BE2C (cell line): ENCODE results near the gene PMEL.

ENCODE experiments used
- DNase-seq: peaks from one replicate; pipeline ENCODE4 v3.0.0-alpha.2; 2020
- H3K27me3 ChIP-seq: fragments of 250-450 bp; sonication (Bioruptor Pico); 2 replicates; pipeline ENCODE4 v1.5.1; 2020; ENCODE audit warnings: mild to moderate bottlenecking
- H3K36me3 ChIP-seq: fragments of 250-450 bp; sonication (Bioruptor Pico); 2 replicates; pipeline ENCODE4 v1.5.1; 2020; ENCODE audit warnings: mild to moderate bottlenecking
- H3K4me1 ChIP-seq: fragments of 250-450 bp; sonication (Bioruptor Pico); 2 replicates; pipeline ENCODE4 v1.5.1; 2020
- H3K4me3 ChIP-seq: 2 replicates; pipeline ENCODE4 v1.5.1; 2011; ENCODE audit warnings: low read depth, low read length
- H3K9me3 ChIP-seq: fragments of 250-450 bp; sonication (Bioruptor Pico); 2 replicates; pipeline ENCODE4 v1.5.1; 2020
- TF ChIP-seq, protein P1 (sequence below): IDR thresholded peaks from 2 replicates; pipeline ENCODE4 v1.5.1; 2012; ENCODE audit warnings: mild to moderate bottlenecking, low read depth, low read length

PMEL gene

DNA sequence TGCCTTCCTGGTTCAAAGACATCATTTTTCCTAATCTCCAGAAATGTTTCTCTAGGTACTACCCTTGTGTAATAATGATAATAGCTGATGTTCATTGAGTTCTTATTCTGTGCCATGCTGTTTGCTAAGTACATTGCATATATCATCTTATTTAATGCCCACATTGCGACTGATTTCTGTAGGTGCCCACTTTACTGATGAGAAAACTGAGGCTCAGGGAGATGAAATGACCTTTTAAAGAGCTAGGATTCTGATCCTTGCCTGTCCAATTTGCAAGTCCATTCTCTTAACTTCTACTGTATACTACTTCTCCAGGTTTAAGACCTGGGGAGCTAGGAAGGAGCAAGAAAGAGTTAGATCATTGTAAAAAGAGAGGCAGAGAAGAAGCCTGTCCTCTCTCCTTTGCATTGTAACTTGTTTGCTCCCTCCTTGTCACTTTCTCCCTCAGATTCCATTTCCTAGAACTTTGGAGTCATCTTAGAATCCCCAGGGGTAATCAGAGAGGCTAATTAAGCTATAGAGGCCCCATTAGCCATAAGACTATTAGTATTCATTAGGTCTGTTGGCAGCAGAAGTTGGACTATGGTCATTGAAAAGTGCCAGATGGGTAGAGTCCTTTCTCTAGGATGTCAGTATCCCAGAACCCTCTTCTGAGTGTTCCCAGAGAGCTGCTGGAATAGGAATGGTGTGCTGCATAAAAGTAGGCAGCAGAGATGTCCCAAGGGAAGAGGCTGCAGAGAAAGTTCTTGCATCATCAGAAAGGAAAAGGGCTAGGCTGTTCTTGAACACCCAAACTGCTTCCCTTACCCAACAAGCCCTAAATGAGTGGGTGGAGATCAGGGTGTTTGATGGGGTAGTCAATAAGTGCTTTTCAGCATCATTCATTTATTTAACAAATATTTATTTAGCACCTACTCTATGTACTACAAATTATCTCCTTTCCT, 31.8 kb downstream of the PMEL start:
- Histone ChIP-seq H3K9me3 (no peaks in the 10 kb centered on the region), H3K36me3 (no peaks in the 10 kb centered on the region), H3K27me3 (no peaks in the 10 kb centered on the region; the same call in 1 of the 2 replicates), H3K4me3 (no peak overlapping the region), H3K4me1 (peaks cover 7% of the 10 kb centered on the region)
- no peak for DNase-seq
- TF ChIP-seq, protein P1, sequence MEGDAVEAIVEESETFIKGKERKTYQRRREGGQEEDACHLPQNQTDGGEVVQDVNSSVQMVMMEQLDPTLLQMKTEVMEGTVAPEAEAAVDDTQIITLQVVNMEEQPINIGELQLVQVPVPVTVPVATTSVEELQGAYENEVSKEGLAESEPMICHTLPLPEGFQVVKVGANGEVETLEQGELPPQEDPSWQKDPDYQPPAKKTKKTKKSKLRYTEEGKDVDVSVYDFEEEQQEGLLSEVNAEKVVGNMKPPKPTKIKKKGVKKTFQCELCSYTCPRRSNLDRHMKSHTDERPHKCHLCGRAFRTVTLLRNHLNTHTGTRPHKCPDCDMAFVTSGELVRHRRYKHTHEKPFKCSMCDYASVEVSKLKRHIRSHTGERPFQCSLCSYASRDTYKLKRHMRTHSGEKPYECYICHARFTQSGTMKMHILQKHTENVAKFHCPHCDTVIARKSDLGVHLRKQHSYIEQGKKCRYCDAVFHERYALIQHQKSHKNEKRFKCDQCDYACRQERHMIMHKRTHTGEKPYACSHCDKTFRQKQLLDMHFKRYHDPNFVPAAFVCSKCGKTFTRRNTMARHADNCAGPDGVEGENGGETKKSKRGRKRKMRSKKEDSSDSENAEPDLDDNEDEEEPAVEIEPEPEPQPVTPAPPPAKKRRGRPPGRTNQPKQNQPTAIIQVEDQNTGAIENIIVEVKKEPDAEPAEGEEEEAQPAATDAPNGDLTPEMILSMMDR, result no peak

DNA sequence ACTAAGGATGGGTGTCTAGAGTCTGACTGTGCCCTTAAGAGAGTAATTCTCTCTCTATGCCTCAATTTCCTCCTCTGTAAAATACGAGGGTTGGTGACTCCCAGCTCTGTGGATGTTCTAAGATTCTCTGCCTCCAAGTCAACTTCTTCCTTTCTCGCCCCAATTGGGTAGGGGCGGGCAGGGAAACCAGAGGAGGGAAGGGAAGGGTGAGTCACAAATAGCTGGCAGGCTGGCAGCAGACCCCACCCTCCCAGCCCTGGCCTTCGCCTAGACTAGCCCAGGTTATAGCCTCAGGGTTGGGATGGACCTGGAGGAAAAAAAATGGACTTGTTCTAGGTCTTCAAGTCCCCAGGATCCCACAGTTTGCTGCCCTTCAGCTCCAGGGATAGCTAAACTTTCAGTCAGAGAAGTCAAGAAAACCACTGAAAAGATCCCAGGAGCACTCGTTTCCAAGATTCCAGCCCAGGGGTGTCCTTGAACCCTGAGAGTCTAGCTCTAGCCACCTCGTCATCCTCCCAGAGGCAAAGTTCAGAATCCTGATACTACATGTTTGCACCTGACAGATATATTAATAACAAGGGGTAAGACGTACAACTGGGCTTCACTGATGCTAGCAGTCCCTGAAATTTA, 32.6 kb downstream of the PMEL start:
- H3K4me1 ChIP-seq, result peaks cover 7% of the 10 kb centered on the region
- no peaks in the 10 kb centered on the region for H3K9me3 ChIP-seq
- TF ChIP-seq, protein P1, result no peak
- no peaks in the 10 kb centered on the region for H3K36me3 ChIP-seq
- no peaks in the 10 kb centered on the region; the same call in 1 of the 2 replicates for H3K27me3 ChIP-seq
- H3K4me3 ChIP-seq, result no peak overlapping the region
- no peak for DNase-seq

DNA sequence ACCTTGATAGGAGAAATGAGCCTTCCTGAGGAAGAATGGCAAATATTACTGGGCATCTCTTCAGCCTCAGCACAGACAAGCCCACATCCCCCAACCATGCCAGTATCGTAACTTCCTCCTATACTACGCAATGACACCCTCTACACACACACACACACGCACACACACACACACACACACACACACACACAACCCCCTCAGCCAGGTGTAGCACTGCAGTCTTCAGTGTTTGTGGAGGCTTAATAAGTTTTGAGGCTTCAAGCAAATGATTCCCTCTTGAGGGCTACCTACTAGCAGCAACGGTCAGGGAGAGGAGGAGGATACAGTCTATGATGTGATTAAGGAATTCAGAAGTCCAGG, 33.3 kb downstream of the PMEL start:
- Histone ChIP-seq H3K4me1 (peaks cover 7% of the 10 kb centered on the region), H3K9me3 (no peaks in the 10 kb centered on the region), H3K4me3 (peak overlapping the region; percentile 68), H3K36me3 (no peaks in the 10 kb centered on the region), H3K27me3 (no peaks in the 10 kb centered on the region; the same call in 1 of the 2 replicates)
- TF ChIP-seq, protein P1, result no peak
- no peak for DNase-seq

DNA sequence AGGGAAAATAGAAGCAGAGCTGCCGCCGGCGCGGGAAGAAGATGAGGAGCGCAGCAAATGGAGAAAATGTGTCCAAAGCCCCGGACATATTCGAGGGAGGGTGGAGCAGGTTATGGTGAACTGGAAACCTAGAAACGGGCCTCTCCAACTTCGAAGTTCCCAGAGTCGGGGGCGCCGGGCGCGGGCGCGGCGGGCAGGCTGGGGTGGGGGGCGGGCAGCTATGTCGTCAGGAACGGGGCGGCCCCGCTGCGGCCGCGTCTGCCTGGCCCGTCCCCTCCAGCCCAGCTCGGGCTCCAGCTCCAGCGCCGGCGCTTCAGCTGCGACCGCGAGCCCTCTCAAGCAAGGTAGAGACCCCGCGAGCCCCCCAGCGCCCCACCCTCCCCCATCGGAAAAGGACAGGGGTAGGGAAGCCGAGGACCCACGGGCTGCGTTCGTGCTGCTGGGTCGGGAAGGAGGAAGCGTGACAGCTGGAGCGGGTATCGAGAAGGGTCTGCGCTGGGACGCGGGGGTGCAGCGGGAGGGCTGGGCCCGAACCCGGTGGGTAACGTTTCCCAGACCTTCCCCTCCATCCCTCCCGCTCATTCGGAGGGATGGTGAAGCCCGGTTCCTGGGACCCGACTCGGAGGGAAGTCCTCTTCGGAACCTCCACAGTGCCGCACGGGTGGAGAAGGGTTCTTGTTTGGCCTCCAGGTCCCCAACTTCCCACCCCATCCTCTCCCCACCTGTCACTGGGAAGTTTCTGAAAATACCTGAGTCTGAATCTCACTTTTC, 33.9 kb downstream of the PMEL start:
- Histone ChIP-seq H3K36me3 (no peaks in the 10 kb centered on the region), H3K4me3 (peak overlapping the region; percentile 68), H3K4me1 (peaks cover 7% of the 10 kb centered on the region), H3K9me3 (no peaks in the 10 kb centered on the region), H3K27me3 (no peaks in the 10 kb centered on the region; the same call in 1 of the 2 replicates)
- TF ChIP-seq, protein P1, result no peak
- peak; percentile 61 for DNase-seq

DNA sequence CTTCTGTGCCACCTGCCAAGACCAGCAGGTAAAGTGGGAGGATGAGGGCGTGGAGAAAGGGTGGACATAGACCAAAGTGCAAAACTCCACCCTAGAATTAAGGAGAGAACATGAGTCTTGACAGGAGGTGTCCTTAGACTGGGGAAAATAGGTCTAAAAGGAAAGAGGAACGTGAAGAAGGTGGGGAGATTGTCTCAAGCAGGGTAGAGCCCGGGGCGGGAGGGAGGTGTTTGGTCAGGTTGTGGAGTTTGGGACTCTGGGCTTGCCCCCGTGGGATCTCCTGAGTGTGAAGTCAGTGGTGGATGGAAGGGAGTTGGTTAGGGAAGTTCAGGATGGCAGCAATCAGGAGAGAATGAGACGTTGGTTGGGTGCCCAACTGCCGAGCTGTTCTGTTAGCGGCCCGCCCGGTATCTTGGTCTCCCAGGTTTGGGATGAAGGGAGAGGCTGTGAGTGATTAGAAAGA, 34.5 kb downstream of the PMEL start:
- Histone ChIP-seq H3K27me3 (no peaks in the 10 kb centered on the region; the same call in 1 of the 2 replicates), H3K9me3 (no peaks in the 10 kb centered on the region), H3K4me1 (peaks cover 7% of the 10 kb centered on the region), H3K4me3 (peak overlapping the region; percentile 68), H3K36me3 (no peaks in the 10 kb centered on the region)
- TF ChIP-seq, protein P1, result no peak
- no peak for DNase-seq
